Measurements from ENCODE around the gene FMN2. TPM values are rescaled to one million over a fixed set of nuclear protein-coding genes. Genes with fewer than 3 reads are reported as not detected.
A peak's percentile ranks its signal among the peaks of the same experiment; 100 is the strongest.

Gene FMN2
- total RNA-seq, result under 1 TPM; 0.26 to 0.33 TPM

GRCh38 chr1:240091614-240092300 is at the start of gene FMN2:
Gene FMN2 (plus strand): TSS chr1:240091883. CDS start chr1:240092110, 227 bp downstream.
- Histone ChIP-seq H3K9me3 (no peaks in the 10 kb centered on the region), H3K27me3 (peaks cover 0 to 18% of the 10 kb centered on the region in 2 donors), H3K36me3 (replicated peaks in 1 of 2; ENCODE audit: insufficient read depth in 1 of 2, low read depth in 2 of 2) (no peaks in the 10 kb centered on the region), H3K27ac (no peak within 1 kb of the TSS), H3K4me1 (peaks cover 21% of the 10 kb centered on the region), H3K4me3 (no peak within 1 kb of the TSS)
- DNase-seq (peak in 2 of 4 donors; percentile 13 to 33), ATAC-seq (no peak)
- intact Hi-C loops (cut with DNase I), result no loop called here
- TF ChIP-seq POLR2A (IDR thresholded peaks at IDR 0.05) (no peak), CTCF (IDR thresholded peaks at IDR 0.05) (no peak)
- WGBS, 2 donors, result 0 to 1% methylated on average over 19 to 74 of the region's 78 CpGs

DNA sequence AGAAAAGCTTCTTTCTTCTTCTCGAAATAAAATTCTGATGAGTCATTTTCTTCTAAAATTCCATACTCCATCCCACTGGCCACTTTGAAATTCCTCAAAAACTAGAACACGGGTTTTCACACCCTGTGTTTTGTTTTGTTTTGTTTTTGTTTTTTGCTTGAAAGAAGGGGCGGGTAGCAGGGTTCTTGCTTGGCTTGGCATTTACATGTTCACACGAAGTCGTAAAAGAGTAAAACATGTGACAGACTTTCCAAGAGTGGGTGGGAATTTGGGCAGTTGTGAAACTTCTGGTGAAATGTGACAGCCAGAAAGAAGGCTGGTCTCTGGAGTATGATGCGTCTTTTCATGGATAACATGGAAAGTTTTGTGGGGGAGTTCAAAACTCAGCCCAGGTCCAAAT is 47.1 kb upstream of the FMN2 start:
- Histone ChIP-seq H3K4me3 (no peak overlapping the region), H3K9me3 (no peaks in the 10 kb centered on the region), H3K36me3 (replicated peaks in 1 of 2; ENCODE audit: insufficient read depth in 1 of 2, low read depth in 2 of 2) (no peaks in the 10 kb centered on the region), H3K27me3 (no peaks in the 10 kb centered on the region), H3K4me1 (no peaks in the 10 kb centered on the region), H3K27ac (no peak overlapping the region)
- intact Hi-C loops (cut with DNase I), result no loop called here
- no peak for TF ChIP-seq CTCF (IDR thresholded peaks at IDR 0.05)
- WGBS, 2 donors, result 64 to 65% methylated on average over 6 of the region's 6 CpGs
- DNase-seq, result no peak
- ATAC-seq, result no peak

GRCh38 chr1:240046000-240046399 is 45.7 kb upstream of the FMN2 start:
- Histone ChIP-seq H3K4me3 (no peak overlapping the region), H3K4me1 (no peaks in the 10 kb centered on the region), H3K27me3 (no peaks in the 10 kb centered on the region), H3K36me3 (replicated peaks in 1 of 2; ENCODE audit: insufficient read depth in 1 of 2, low read depth in 2 of 2) (no peaks in the 10 kb centered on the region), H3K27ac (no peak overlapping the region), H3K9me3 (no peaks in the 10 kb centered on the region)
- intact Hi-C loops (cut with DNase I), result no loop called here
- no peak for ATAC-seq
- WGBS, 2 donors, result 71% methylated on average over 8 of the region's 8 CpGs
- DNase-seq, result no peak
- TF ChIP-seq POLR2A (IDR thresholded peaks at IDR 0.05) (no peak), CTCF (IDR thresholded peaks at IDR 0.05) (no peak)

DNA sequence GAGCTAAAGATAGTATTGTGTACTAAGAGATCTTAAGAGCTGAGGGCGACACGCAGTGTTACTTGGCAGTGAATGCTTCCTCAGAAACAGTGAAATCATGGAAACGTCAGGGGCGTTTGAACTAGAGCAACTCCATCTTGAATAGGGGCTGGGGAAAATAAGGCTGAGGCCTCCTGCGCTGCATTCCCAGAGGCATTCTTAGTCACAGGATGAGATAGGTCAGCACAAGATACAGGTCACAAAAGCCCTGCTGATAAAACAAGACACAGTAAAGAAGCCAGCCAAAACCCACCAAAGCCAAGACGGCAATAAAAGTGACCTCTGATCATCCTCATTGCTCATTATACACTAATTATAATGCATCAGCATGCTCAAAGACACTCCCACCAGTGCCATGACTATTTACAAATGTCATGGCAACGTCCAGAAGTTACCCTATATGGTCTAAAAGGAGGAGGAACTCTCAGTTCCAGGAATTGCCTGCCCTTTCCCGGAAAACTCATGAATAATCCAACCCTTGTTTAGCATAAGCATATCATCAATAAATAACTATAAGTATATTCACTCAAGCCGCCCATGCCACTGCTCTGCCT is 37.5 kb upstream of the FMN2 start:
- H3K27me3 ChIP-seq, result no peaks in the 10 kb centered on the region
- ATAC-seq (no peak), DNase-seq (no peak)
- intact Hi-C loops (cut with DNase I), result no loop called here
- no peaks in the 10 kb centered on the region for H3K9me3 ChIP-seq
- H3K36me3 ChIP-seq (replicated peaks in 1 of 2; ENCODE audit: insufficient read depth in 1 of 2, low read depth in 2 of 2), result no peaks in the 10 kb centered on the region
- H3K4me1 ChIP-seq, result no peaks in the 10 kb centered on the region
- no peak for TF ChIP-seq POLR2A (IDR thresholded peaks at IDR 0.05)
- no peak for TF ChIP-seq CTCF (IDR thresholded peaks at IDR 0.05)
- no peak overlapping the region for H3K4me3 ChIP-seq
- no peak overlapping the region for H3K27ac ChIP-seq
- 61 to 70% methylated on average over 9 of the region's 9 CpGs for WGBS, 2 donors

DNA sequence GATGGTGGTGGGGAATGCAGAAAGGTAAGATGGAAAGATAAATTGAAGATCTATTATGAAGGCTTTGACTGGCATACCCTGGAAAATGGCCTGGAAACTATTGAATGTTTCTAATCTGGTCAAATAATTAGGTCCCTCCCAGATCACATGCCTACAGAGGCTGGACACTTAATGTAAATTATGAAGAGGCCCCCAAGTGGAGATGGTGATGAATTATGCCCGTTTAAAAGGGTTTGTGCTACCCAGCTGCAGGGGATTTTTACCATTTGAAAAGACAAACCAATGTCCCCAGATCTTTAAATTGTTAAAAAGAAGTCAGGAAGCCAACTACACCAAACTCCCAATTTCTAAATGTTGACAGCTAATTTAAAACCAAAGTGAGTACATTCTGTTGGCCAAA is 35.7 kb upstream of the FMN2 start:
- 26 to 27% methylated on average over 1 of the region's 1 CpG for WGBS, 2 donors
- DNase-seq (no peak), ATAC-seq (no peak)
- Histone ChIP-seq H3K4me1 (no peaks in the 10 kb centered on the region), H3K9me3 (no peaks in the 10 kb centered on the region), H3K27ac (no peak overlapping the region), H3K36me3 (replicated peaks in 1 of 2; ENCODE audit: insufficient read depth in 1 of 2, low read depth in 2 of 2) (no peaks in the 10 kb centered on the region), H3K4me3 (no peak overlapping the region), H3K27me3 (no peaks in the 10 kb centered on the region)
- no peak for TF ChIP-seq POLR2A (IDR thresholded peaks at IDR 0.05)
- no peak for TF ChIP-seq CTCF (IDR thresholded peaks at IDR 0.05)
- intact Hi-C loops (cut with DNase I), result no loop called here

Measured in body of pancreas (tissue), 4 donors.